GM21447 (cell line): Measurements from ENCODE around the gene FNDC3B.

Source experiments
- ATAC-seq: cut with Tn5 transposase; IDR thresholded peaks from one replicate; pipeline ENCODE4 v1.9.1; 2021; ENCODE audit not compliant: unreplicated experiment

FNDC3B gene

DNA sequence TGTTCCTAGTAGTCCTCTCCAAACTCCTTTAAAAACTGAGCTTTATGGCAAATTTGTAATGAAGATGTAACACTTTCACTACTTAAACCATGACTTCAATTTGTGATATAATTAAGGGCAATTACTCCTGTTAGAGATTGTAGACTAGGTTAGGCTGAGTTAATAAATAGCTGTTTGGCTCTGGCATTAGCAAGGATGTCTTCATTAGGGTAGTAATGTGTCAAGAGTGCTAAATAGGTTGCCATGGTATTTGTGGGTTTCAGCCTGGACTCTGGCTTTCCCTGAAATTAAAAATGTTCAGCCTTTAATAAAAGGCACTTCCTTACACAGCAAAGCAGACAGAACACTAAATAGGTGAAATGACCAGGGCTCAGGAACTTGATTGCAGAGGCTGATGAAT is 337.0 kb downstream of the FNDC3B start:
- no peak for ATAC-seq

DNA sequence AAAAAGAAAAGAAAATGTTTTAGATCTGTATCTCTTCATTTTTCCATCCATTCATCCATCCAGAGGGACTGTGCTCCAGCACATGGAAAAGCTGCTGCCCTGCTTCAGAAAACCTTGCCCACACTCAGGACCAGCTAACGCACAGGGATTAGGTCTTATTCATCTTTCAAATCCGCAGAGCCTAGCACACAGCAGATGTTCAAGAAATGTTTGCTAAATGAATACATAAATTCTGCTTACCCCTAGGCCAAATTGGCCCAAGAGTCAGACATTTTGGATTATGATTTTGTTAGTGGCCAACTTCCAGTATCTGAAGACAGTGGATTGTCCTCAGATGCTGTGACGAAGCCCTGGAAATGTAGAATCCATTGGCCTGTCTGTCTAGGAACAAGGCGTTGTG is 337.5 kb downstream of the FNDC3B start:
- no peak for ATAC-seq

GRCh38 chr3:172378439-172378838 is 339.1 kb downstream of the FNDC3B start:
- ATAC-seq = no peak

DNA sequence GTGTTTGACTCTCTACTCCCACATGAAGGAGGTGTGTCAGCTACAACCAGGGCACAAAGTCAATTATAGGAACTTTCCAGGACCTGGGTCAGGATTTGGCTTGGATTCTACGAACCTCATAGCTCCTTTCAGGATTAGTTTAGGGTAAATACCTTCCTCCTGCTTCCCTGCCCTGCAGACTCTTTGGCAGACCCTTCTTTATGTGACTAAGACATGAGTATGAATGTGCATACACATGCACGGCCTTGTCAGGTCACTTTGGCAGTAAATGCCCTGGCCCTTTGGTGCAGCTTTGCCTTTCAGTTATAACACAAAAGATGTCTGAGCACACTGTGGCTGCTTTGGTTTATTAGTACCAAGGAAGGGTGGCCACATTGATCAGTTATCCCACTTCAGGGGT is 340.0 kb downstream of the FNDC3B start:
- ATAC-seq = no peak

DNA sequence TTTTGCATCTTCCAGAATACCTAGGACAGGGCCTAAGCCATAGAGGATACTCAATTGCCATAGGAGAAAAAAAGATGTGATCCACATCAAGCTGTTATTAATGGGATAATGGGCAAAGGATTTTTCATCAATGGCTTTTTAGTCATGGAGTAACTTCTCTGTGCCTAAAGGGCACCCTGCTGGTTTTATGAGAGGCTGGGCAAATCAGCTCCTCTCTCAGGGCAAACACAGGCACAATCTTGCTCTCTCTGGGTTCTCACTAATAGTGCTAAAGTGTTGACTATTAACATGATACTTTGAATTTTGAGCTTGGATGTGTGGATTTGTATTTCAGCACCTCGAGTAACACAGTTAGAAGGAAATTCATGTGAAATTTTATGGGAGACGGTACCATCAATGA is 341.3 kb downstream of the FNDC3B start:
- no peak for ATAC-seq

DNA sequence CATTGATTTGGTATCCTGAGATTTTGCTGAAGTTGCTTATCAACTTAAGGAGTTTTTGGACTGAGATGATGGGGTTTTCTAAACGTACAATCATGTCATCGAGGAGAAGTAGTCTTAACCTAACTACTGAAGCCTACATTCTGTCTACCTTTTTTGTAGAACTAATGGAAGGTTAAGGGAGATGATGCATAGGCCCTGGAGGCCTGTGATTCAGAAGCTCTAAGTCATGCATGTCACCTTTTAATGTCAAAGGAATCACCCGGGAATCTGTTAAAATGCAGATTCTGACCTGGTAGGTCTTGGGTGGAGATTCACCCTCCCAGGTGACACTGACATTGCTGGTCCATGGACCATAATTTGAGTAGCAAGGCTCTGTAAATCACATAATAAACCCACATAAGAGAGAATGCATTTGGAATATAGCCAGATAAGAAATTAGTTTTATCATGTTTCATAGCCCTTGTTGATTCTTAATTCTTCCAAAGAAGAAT is 344.0 kb downstream of the FNDC3B start:
- ATAC-seq = no peak

DNA sequence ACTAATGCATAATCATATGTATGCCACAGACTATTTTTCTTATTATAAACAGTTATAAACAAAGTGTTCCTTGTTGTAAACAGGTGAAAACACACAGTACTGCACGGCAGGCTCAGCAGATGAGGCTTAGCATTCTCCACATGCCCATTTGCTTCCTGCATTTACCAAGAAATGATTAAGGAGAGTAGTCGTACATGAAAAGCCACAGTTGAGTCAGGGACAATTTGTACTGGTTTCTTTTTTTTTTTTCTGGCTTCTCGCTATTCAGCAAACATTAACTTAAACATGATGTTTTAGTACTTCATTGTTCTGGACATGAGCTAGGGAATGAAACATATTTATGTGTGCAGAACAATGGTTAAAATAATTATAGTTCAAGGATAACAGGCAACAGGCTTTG is 345.5 kb downstream of the FNDC3B start:
- no peak for ATAC-seq

DNA sequence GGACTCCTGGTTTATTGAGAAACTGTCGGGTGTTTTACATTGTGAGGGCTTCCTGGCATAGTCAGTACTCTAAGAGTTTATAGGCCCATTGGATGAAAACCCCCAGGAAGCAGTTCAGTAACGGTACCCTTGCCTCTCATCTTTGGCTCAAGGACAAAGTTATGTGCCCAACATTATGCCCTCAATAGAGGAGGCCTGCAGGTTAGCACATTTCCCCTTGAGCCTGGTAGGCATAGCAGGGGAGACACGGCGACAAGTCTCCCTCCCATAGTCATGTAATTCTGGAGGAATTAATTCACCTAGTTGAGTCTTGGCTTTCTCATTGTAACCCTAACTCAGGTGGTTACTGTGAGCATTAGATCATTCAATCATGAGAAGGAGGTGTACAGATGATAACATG is 348.4 kb downstream of the FNDC3B start:
- no peak for ATAC-seq

DNA sequence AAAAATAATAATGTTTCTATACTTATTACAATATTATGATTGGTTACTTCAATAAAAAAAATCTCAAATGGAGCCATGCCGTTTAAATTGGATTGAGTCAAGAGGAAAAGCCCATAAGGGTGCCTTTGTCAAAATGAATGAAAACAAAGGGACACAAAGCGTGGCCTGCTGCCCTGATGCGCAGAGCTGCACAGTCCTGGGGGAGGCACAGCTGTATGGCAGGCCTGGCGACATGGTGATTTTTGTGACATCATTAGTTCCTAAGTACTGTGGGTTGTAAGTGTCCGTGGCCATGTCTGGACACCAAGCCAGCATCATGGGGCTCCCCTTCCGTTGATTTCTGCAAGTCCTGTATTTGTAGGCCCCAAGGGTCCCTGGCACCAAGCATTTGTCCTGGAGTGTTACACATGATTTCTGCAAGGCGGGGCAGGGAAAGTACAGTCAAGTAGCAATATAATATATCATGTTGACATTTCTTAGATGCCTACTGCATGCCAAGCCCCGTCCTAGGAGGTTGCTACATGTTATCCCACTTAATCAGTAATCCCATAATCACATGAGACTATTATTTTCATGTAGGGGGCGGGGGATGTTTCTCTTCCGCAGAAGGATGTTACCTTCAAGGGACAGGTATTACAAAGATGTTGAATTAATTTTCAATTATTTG is 349.2 kb downstream of the FNDC3B start:
- ATAC-seq = no peak

DNA sequence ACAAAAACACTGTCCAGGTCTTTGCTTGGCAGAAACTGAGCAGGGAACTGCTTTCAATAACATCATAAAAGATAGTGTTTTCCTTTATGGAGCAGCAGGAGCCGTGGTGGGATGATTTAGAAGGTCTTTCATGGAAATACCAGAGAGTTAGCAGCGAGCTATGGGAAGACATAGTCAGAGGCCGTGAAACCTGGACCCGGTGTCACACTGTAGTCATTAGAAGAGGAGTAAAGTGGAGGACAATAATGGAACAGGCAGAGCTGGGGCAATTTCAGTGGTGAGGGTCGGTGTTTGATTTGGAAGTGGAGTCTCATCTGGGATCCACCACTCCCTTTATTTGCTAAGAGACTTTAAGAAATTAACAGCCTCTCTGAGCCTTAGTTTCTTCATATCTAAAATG is 351.4 kb downstream of the FNDC3B start:
- no peak for ATAC-seq

DNA sequence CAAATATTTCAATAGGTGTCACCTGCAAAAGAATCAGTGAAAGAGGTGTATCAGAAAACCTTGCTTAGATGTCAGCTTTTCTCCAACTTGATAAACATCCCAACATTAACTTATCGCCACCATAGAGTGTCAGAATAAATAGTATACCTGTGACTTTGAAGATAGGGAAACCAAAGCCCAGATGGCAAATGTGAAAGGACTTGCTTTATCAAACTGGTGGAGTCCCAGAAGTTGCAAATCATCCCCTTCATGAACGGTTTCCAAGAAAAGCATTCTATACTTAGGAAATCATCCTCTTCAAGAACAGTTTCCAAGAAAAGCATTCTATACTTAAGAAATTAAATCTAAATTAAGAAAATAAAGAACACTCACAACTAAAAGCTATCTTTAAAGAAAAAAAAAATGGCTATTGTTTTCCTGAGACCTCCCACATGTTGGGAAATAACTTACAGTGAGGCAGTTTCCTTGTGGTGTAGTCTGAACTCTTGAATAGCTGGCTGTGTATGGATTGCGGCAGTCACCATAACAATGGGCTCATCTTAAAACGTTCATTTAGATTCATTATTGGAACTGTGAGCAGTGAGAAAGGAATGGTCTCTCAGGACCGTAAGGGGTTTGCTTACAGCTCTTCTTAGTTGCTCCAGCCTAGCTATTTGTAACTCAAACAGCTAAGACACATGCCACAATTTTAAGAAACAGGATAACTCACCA is 352.4 kb downstream of the FNDC3B start:
- ATAC-seq = no peak

- no peak for ATAC-seq
These were observed 355.3 kb downstream of the FNDC3B start for GRCh38 chr3:172394692-172395091.

- no peak for ATAC-seq
These were observed 357.0 kb downstream of the FNDC3B start for GRCh38 chr3:172396400-172396799.

DNA sequence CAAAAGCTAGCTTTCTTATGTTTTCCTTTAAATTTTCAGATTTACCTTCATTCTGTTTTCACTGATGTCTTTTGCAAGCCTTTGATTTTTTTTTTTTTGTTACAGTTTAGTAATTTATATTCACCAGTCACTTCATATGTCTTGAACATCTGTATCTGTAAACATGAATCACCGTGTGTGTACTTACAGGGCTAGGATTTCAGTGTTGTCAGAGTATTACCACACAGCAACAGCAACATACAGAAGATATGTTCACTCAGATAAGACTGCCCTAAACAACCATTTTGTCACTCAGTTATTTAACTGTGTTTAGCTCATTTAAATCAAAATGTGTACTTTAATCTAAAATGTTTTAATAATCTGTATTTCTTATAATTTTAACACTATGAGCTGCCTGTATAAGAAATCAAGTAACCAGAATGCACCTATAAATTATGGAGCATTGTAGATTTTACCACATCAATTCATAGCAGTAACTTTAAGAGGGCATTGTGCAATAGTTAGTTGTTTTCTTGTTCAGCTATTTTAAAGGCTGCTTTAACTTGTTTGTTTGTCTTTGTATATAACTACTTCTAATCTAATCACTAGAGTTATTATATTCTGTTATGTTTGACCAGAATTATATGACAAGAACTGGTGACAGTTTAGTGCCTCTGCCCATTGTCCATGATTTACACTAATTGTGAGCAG is 358.5 kb downstream of the FNDC3B start:
- ATAC-seq = no peak

- no peak for ATAC-seq
These were observed 359.1 kb downstream of the FNDC3B start for GRCh38 chr3:172398484-172398883.

- ATAC-seq = no peak
These were observed 362.7 kb downstream of the FNDC3B start for GRCh38 chr3:172402090-172402489.

- ATAC-seq = no peak
These were observed 363.7 kb downstream of the FNDC3B start for GRCh38 chr3:172402892-172403643.

- ATAC-seq = no peak
These were observed 365.0 kb downstream of the FNDC3B start for GRCh38 chr3:172404237-172404962.

DNA sequence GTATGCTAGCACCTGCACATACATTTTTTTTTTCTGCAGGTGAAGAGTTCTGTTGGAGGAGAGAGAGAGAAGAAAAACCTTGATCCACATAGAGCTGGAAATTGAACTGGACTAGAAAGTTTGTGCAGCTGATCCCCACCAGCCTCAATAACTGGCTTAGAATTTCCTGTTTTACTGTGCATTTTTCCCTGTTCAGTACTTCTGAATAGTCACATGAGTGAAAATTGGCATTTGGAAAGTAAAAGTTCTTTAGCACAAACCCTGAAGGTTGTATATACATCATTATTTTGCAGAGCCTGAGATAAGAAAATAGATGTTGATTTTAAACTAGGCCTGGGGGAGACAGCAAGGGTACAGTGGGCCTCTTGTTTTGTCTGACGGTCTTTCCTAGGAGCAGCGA is 366.5 kb downstream of the FNDC3B start:
- ATAC-seq = no peak

- no peak for ATAC-seq
These were observed 368.5 kb downstream of the FNDC3B start for GRCh38 chr3:172407872-172408271.
